ENCODE results near the gene IQCH.

The IQCH gene

DNA sequence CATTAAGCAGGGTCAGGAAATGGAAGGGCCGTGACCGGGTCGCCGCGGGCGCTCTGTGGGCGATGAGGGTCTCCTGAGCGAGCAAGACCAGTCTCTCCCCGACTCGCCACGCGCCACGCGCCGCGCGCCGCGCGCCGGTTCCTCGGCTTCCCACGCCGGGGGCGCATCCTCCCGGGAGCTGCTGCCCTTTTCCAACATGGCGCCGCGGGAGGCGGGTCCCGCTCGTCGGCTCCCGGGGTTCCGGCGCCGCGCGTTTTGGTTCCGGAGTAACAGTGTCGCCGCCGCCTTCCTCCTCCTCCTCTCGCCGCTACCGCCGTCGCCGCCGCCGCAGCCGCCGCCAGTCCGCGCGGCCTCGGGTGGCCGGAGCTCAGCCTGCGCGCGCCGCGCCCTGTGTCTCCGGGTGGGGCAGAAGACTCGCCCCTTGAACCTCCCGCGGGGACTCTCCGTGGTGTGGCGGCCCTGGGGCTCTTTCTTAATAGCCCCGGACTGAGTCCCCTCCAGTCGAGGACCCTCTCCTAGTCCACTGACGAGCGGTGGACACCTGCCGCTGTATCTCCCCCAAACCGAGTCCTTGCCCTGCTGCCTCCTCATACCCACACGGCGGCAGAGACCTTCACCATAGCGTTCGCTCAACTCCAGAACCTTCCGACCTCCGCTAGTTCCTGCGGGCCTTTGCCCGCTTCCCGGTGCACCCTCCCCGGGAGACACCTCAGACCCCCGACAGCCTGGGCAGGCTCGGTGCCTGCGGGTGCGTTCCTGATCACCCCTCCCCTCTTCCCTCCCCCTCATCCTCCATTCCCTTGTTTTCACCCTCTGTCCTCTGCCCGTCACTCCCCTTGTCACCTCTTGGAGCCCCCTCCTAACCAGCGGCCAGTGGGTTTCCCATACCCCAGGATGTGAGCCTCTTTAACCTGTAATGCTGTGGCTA, 288.1 kb downstream of the IQCH start, which contains the start of gene MAP2K5:
TSS of gene MAP2K5 (plus strand) at position 284 of the 928 bp plus-strand sequence. CDS start at position 917, 633 bp downstream.
- DNase-seq = peak; percentile 62 to 91

GRCh38 chr15:67543348-67543718, 288.7 kb downstream of the IQCH start:
- DNase-seq = no peak

DNA sequence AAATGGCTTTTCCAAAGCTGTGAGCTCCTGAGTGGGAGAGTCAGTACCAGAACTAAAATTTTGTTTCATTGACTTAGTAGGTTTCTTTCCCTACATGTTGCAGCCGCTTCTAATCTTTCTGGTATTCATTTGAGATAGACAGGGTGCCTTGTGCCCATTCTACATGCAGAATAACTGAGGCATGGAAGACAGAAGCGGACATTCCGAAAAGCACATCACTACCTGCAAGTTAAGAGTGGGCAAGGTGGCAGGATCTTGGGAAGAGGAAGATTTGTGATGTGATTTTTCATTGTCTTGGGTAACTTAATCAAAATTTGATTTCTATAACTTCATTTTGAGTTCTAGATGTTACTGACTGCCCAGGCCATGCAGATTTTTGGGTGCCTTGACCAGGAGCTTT, 289.9 kb downstream of the IQCH start:
- no peak for DNase-seq

DNA sequence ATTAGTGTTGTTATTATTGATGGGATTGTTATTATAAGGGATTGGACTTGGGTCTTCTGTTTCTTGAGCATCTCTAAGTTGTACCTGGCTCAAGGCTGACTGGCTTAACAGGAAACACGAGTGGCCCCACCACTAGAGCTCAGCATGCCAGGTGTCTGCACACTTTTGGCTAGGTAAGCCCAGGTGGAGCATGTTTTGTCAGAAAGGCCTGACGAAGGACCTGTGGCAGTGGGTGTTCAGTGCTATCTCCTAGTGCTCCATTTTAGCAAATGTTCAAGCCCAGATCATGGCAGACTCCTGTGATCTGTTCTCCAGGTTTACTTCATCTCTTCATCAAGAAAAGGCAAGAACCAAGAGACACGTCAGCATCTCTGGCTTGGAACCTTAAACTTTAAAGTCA, 291.3 kb downstream of the IQCH start:
- no peak for DNase-seq

DNA sequence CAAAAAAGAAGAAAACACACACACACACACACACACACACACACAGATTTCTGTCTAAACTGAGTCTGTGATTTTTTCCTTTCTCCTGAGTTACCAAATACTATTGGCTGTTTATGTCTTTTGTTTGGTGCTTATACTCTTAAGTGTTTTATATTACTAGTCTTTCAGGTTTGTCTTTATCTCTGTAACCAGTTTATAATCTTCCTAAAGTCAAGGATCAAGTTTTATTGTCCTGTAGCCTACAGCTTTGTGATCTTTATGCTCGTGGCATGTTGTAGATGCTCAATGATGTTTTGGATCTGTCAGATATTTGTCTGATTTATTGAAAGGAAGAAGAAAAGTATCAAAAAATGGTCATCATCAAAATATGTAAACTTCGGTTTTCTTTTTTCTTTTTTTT, 292.5 kb downstream of the IQCH start:
- DNase-seq = no peak

- DNase-seq = no peak
Observed at GRCh38 chr15:67547836-67548235, 293.2 kb downstream of the IQCH start.

DNA sequence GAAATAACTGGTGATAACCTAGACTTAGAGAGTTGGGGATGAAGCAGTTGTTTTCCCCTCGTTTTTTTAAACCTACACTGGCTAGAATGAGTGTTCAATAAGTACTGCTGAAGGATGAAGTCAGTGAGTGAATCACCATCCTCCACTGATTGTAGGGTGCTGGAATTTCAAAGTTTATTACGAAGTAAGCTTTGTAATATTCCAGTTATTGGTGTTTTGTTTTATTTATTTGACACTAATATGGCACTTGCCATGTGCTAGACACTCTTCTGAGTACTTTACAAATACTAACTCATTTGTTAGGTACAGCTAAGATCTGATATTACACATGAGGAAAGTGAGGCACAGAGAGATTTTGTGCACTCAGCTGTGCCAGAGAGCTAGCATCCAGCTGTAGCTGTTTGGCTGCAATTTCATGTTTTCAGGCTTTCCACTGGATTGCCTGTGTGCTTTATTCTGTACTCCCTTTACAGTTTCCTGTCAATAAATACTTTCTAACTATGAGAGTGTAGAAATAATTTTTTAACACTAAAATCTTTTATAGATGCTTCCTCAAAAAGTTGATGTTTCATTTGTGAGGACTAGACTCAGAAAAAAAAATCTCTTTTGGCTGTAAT, 293.8 kb downstream of the IQCH start:
- no peak for DNase-seq

- DNase-seq = peak; percentile 8 to 36
Observed at GRCh38 chr15:67548862-67549651, 294.5 kb downstream of the IQCH start.

- DNase-seq = no peak
Observed at GRCh38 chr15:67549736-67550135, 295.1 kb downstream of the IQCH start.

DNA sequence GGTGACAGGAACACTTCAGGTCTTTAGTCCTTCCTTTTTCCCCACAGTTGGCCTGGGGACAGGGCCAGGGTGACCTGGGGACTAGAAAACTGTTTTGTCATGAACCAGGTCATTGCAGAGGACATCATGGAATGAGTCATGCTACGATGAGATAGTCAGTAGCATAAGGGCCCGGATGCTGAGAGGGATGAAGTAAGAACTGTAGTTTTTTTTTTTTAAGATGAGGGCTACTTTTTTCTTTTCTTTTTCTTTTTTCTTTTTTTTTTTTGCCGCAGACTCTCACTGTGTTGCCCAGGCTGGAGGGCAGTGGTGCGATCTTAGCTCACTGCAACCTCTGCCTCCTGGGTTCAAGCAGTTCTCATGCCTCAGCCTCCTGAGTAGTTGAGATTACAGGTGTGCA, 295.9 kb downstream of the IQCH start:
- DNase-seq = no peak

DNA sequence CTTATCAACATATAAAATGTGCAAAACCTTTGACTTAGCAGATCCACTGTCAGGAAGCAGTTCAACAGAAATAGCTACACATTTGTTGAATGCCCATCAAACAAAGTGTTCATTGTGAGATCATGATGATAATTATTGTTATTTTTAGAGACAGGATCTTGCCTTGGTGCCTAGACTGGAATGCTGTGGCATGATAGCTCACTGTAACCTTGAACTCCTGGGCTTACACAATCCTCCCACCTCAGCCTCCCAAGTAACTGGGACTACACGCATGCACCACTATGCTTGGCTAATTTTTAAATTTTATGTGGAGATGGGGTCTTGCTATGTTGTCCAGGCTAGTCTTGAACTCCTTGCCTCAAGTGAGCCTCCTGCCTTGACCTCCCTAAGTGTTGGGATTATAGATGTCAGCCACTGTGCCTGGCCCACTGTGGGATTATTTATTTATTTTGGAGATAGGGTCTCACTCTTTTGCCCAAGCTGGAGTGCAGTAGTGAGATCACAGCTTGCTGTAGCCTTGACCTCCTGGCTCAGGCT, 296.7 kb downstream of the IQCH start:
- DNase-seq = no peak

Data from NCI-H526 (cell line).